Measurements from ENCODE around the gene FAM222B. TPM values are rescaled to one million over a fixed set of nuclear protein-coding genes. Genes with fewer than 3 reads are reported as not detected.

The FAM222B gene
- polyA plus RNA-seq, 1 donor from 2014 or later = 6.4 TPM

DNA sequence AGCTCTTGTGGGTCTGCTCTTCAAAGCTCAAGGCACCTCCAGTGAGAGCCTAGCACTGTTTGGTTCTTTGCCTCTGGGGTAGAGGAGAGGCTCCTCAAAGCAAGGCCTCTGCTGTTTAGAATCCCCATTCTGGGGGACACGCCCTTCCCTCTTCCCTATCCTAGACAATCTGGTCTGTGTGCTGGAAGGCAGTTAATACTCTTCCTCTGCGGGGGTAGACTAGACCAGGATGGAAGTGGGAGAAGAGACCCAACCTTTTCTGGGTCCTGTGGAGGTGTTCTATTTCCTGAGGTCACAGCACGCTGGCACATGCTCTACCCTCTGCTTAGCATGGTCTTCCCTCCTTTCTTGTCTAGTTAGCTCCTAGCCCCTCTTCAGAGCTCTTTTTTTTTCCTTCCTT lies 20.0 kb upstream of the FAM222B start:
- H3K27ac ChIP-seq (ENCODE audit: low read length) = no peak overlapping the region
- H3K9ac ChIP-seq (ENCODE audit: low read length) = no peak overlapping the region
- no peak overlapping the region for H3K4me3 ChIP-seq (ENCODE audit: low read length)
- no peak for TF ChIP-seq MXI1 (conservative IDR thresholded peaks at IDR 0.05; ENCODE audit: poor library complexity, severe bottlenecking)
- no peak for TF ChIP-seq RAD21 (conservative IDR thresholded peaks at IDR 0.05)
- TF ChIP-seq TAF1 (IDR thresholded peaks at IDR 0.05; ENCODE audit: low read depth) = no peak
- no peak for TF ChIP-seq POLR2AphosphoS5 (IDR thresholded peaks at IDR 0.05)
- no peak for TF ChIP-seq EP300 (conservative IDR thresholded peaks at IDR 0.05; ENCODE audit: poor library complexity, severe bottlenecking)
- TF ChIP-seq, protein P1, sequence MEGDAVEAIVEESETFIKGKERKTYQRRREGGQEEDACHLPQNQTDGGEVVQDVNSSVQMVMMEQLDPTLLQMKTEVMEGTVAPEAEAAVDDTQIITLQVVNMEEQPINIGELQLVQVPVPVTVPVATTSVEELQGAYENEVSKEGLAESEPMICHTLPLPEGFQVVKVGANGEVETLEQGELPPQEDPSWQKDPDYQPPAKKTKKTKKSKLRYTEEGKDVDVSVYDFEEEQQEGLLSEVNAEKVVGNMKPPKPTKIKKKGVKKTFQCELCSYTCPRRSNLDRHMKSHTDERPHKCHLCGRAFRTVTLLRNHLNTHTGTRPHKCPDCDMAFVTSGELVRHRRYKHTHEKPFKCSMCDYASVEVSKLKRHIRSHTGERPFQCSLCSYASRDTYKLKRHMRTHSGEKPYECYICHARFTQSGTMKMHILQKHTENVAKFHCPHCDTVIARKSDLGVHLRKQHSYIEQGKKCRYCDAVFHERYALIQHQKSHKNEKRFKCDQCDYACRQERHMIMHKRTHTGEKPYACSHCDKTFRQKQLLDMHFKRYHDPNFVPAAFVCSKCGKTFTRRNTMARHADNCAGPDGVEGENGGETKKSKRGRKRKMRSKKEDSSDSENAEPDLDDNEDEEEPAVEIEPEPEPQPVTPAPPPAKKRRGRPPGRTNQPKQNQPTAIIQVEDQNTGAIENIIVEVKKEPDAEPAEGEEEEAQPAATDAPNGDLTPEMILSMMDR (IDR thresholded peaks at IDR 0.05; ENCODE audit: poor library complexity, severe bottlenecking) = no peak
- no peak for TF ChIP-seq EZH2 (IDR thresholded peaks at IDR 0.05; ENCODE audit: borderline replicate concordance, insufficient read depth, low read length, poor library complexity, severe bottlenecking)
- TF ChIP-seq, protein P2, sequence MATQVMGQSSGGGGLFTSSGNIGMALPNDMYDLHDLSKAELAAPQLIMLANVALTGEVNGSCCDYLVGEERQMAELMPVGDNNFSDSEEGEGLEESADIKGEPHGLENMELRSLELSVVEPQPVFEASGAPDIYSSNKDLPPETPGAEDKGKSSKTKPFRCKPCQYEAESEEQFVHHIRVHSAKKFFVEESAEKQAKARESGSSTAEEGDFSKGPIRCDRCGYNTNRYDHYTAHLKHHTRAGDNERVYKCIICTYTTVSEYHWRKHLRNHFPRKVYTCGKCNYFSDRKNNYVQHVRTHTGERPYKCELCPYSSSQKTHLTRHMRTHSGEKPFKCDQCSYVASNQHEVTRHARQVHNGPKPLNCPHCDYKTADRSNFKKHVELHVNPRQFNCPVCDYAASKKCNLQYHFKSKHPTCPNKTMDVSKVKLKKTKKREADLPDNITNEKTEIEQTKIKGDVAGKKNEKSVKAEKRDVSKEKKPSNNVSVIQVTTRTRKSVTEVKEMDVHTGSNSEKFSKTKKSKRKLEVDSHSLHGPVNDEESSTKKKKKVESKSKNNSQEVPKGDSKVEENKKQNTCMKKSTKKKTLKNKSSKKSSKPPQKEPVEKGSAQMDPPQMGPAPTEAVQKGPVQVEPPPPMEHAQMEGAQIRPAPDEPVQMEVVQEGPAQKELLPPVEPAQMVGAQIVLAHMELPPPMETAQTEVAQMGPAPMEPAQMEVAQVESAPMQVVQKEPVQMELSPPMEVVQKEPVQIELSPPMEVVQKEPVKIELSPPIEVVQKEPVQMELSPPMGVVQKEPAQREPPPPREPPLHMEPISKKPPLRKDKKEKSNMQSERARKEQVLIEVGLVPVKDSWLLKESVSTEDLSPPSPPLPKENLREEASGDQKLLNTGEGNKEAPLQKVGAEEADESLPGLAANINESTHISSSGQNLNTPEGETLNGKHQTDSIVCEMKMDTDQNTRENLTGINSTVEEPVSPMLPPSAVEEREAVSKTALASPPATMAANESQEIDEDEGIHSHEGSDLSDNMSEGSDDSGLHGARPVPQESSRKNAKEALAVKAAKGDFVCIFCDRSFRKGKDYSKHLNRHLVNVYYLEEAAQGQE (IDR thresholded peaks at IDR 0.05; ENCODE audit: borderline replicate concordance) = no peak
- TF ChIP-seq SMC3 (conservative IDR thresholded peaks at IDR 0.05; ENCODE audit: poor library complexity) = no peak
- H4K20me1 ChIP-seq (ENCODE audit: insufficient read depth) = no peaks in the 10 kb centered on the region
- no peaks in the 10 kb centered on the region for H3F3A ChIP-seq (ENCODE audit: insufficient read depth, low read length, poor library complexity, severe bottlenecking)
- no peaks in the 10 kb centered on the region for H3K36me3 ChIP-seq (ENCODE audit: insufficient read depth, low read length)
- H3K79me2 ChIP-seq (replicated peaks; ENCODE audit: insufficient read depth, low read length) = no peaks in the 10 kb centered on the region
- no peak overlapping the region for H3K4me2 ChIP-seq (ENCODE audit: low read length)
- no peaks in the 10 kb centered on the region for H3K27me3 ChIP-seq (ENCODE audit: insufficient read depth, low read depth, low read length)
- no peaks in the 10 kb centered on the region for H3K9me3 ChIP-seq (ENCODE audit: low read length)
- H3K9me2 ChIP-seq (ENCODE audit: insufficient read depth, low read length) = no peaks in the 10 kb centered on the region
- H2AFZ ChIP-seq (ENCODE audit: low read depth, low read length) = no peak overlapping the region

DNA sequence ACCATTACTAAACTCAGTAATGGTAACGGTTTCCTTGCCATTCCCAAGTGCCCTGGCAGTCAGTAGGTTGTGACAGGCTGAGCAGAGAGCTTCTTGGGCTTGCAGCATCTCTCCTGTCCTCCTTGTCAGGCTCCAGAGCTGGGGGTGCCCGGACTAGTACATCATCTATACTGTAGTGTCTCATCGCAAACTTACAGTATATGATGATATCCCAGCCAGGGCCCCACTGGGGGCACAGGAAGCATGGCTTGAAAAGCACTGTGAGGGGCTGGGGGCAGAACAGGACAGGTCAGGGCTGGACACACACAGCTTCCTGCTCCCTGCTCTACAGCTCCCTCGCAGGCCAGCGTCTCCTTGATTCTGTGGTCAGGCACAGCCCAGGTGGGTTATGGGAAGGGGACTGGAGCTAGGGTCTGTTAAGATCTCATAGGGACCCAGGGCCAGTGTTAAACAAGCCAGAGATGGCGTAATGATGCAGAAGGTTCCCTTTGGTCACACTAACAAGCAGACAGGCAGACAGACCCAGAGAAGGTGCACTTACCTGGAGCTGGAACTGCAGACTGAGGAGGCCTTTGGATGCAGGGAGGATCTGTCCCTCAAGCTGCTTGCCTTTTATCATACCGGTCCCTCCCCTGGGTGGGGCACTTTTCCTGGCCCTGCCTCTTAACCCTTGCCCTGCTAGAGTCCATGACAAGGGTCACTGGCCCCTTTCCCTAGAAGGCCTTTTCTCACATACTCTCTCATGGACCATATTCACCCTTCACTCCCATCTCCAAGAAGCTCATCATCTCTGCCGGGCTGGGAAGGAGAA lies 19.0 kb upstream of the FAM222B start:
- H3K36me3 ChIP-seq (ENCODE audit: insufficient read depth, low read length) = no peaks in the 10 kb centered on the region
- H2AFZ ChIP-seq (ENCODE audit: low read depth, low read length) = no peak overlapping the region
- H3K9me2 ChIP-seq (ENCODE audit: insufficient read depth, low read length) = no peaks in the 10 kb centered on the region
- no peak overlapping the region for H3K4me3 ChIP-seq (ENCODE audit: low read length)
- H3K9me3 ChIP-seq (ENCODE audit: low read length) = no peaks in the 10 kb centered on the region
- no peaks in the 10 kb centered on the region for H4K20me1 ChIP-seq (ENCODE audit: insufficient read depth)
- no peaks in the 10 kb centered on the region for H3K27me3 ChIP-seq (ENCODE audit: insufficient read depth, low read depth, low read length)
- no peak for TF ChIP-seq RAD21 (conservative IDR thresholded peaks at IDR 0.05)
- no peak for TF ChIP-seq TAF1 (IDR thresholded peaks at IDR 0.05; ENCODE audit: low read depth)
- no peak for TF ChIP-seq POLR2AphosphoS5 (IDR thresholded peaks at IDR 0.05)
- no peak for TF ChIP-seq EP300 (conservative IDR thresholded peaks at IDR 0.05; ENCODE audit: poor library complexity, severe bottlenecking)
- TF ChIP-seq, protein P2 (IDR thresholded peaks at IDR 0.05; ENCODE audit: borderline replicate concordance) = no peak
- no peak for TF ChIP-seq MXI1 (conservative IDR thresholded peaks at IDR 0.05; ENCODE audit: poor library complexity, severe bottlenecking)
- TF ChIP-seq SMC3 (conservative IDR thresholded peaks at IDR 0.05; ENCODE audit: poor library complexity) = no peak
- no peak for TF ChIP-seq EZH2 (IDR thresholded peaks at IDR 0.05; ENCODE audit: borderline replicate concordance, insufficient read depth, low read length, poor library complexity, severe bottlenecking)
- TF ChIP-seq, protein P1 (IDR thresholded peaks at IDR 0.05; ENCODE audit: poor library complexity, severe bottlenecking) = no peak
- no peaks in the 10 kb centered on the region for H3F3A ChIP-seq (ENCODE audit: insufficient read depth, low read length, poor library complexity, severe bottlenecking)
- H3K27ac ChIP-seq (ENCODE audit: low read length) = no peak overlapping the region
- H3K4me2 ChIP-seq (ENCODE audit: low read length) = no peak overlapping the region
- no peak overlapping the region for H3K9ac ChIP-seq (ENCODE audit: low read length)
- H3K79me2 ChIP-seq (replicated peaks; ENCODE audit: insufficient read depth, low read length) = no peaks in the 10 kb centered on the region
